ENCODE data around the gene PLEKHG1.

DNA sequence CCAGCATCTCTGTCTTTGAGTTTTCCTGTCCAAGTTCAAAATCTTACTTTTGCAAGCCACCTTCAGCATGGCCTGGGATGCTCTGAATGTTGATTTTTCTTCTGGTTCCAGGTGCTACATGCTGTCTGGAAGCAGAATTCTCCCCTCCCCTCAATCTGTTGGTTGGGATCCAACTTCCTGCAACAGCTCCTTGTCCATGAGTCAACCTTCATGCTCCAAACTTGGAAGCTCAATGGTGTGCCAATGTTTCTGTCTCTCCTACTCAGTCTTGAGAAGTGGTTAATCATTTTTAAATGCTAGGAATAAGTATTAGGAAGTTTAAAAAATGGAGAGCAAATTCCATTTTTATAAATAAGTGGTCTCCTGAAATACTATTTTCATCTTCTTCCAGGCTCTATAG lies 33.2 kb upstream of the PLEKHG1 start:
- no peak for TF ChIP-seq BACH2 (CRISPR knock-in tag; IDR thresholded peaks at IDR 0.05; ENCODE audit: borderline replicate concordance)
- no peak for TF ChIP-seq ZC3H10 (CRISPR knock-in tag; IDR thresholded peaks at IDR 0.05)
- TF ChIP-seq GLIS3 (CRISPR knock-in tag; IDR thresholded peaks at IDR 0.05): no peak
- no peak for TF ChIP-seq ZFP3 (CRISPR knock-in tag; IDR thresholded peaks at IDR 0.05)
- TF ChIP-seq POU6F1 (CRISPR knock-in tag; IDR thresholded peaks at IDR 0.05; ENCODE audit: borderline replicate concordance, low read depth): no peak
- no peak for TF ChIP-seq ZNF8 (CRISPR knock-in tag; IDR thresholded peaks at IDR 0.05)
- no peak for TF ChIP-seq ISL1 (CRISPR knock-in tag; IDR thresholded peaks at IDR 0.05)
- TF ChIP-seq CREB5 (CRISPR knock-in tag; IDR thresholded peaks at IDR 0.05; ENCODE audit: low read depth): no peak
- TF ChIP-seq ARNTL (CRISPR knock-in tag; IDR thresholded peaks at IDR 0.05; ENCODE audit: borderline replicate concordance, low read depth): no peak
- no peak for TF ChIP-seq ZFP30 (CRISPR knock-in tag; IDR thresholded peaks at IDR 0.05)
